ENCODE data around the gene ADCYAP1R1. TPM values are rescaled to one million over a fixed set of nuclear protein-coding genes. Genes with fewer than 3 reads are reported as not detected.
"Not testable (repeated sequence)": the region's sequence is repeated elsewhere in the genome, so short reads cannot be mapped to it uniquely, and the experiment has no call there.

Gene ADCYAP1R1
- total RNA-seq, 1 donor from 2014 or later = 7.2 TPM

DNA sequence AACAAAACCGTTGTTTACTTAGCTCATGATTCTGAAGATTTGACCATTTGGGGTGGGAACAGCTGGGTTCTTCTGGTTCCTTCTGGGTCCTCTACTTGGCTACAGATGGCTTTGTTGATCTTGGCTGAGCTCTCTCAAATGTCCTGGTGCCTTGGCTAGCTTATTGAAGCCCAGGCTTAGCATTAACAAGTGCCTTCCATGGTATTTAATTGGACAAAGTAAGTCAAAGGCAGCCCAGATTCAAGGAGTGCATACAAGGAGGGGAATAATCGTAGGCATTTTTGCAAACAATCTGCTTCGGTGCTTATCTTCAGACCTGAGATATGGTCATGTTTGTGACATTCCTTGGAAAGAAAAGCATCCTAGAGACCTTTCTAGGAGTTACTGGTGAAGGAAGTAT, 81.4 kb downstream of the ADCYAP1R1 start:
- DNase-seq (ENCODE audit: low spot score) = no peak

DNA sequence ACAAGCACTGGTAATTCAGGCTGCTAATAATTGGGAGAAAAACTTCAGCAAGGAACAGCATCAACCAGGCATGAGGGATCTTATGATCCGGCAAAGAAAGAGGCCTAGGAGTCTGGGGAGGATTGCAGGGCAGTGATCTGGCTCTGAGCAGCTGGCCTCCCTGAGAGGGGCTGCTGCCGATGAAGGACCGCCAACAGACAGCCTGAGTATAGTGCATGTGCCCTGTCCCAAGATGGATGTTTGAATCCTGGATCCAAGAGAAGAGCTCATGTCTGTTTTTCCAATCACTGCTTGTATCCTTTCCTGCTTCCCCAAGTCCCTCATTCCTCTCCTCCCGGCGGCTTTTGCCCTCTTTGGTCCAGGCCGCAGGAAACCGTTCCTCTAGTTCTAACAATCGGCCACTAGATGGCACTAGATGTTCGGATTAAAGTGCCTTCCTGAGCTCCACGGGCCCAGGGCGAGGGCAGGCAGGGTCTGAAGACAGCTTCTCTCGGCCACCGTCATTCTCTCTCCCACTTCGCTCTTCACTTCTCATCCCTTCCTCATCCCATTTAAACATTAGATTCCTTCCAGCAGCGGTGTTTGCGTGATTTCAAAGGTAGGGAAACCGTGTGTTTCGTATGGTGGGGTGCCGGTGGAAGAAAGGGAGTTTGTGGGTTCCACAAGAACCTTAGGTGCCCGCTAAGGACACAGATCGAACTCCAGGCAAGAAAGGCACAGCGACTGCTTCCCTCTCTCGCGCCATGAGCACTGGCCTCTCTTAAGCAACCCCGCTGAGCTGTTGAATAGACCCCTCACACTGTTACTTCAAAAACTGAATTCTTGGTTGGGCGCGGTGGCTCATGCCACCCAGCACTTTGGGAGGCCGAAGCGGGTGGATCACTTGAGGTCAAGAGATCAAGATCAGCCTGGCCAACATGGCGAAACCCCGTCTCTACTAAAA, 82.4 kb downstream of the ADCYAP1R1 start:
- DNase-seq (ENCODE audit: low spot score) = peak; percentile 72

DNA sequence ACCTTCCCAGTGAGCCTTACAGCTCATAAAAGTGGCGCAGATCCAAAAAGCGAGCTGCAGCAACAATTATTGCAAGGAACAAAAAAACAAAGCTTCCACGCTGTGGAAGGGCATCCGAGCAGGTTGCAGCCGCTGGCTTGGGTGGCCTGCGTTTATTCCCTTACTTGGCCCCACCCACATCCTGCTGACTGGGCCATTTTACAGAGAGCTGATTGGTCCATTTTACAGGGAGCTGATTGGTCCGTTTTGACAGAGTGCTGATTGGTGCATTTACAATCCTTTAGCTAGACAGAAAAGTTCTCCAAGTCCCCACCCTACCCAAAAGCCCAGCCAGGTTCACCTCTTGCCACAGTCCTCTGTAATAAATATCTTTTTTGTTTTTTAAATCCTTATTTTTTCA, 85.1 kb downstream of the ADCYAP1R1 start:
- no peak for DNase-seq (ENCODE audit: low spot score)

DNA sequence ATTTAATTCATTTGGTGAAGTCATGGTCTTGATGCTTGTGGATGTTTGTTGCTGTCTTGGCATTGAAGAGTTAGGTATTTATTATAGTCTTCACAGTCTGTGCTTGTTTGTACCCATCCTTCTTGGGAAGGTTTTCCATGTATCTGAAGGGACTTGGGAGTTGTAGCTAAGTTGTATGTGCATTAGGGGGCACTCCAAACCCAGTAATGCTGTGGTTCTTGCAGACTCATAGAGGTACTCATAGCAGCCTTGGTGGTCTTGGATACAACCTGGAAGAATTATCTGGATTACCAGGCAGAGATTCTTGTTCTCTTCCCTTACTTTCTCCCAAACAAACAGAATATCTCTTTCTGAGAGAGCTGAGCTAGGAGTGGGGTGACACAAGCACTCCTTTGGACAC, 93.2 kb downstream of the ADCYAP1R1 start:
- no peak for DNase-seq (ENCODE audit: low spot score)

DNA sequence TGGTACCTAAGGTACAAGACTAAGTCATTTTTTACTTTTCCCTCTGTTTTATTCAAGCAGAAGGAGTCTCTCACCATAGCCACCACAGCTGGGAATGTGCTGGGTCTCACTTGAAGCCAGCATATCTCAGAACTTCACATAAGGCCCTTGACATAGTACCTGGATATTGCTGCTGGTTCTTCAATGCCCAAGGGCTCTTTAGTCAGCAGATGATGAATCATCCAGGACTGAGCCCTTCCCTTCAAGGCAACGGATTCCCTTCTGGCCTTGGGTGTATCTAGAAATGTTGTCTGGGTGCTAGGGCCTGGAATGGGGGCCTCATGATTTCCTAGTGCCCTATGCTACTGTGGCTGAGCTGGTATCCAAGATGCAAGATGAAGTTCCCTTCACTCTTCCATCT, 93.9 kb downstream of the ADCYAP1R1 start:
- no peak for DNase-seq (ENCODE audit: low spot score)

DNA sequence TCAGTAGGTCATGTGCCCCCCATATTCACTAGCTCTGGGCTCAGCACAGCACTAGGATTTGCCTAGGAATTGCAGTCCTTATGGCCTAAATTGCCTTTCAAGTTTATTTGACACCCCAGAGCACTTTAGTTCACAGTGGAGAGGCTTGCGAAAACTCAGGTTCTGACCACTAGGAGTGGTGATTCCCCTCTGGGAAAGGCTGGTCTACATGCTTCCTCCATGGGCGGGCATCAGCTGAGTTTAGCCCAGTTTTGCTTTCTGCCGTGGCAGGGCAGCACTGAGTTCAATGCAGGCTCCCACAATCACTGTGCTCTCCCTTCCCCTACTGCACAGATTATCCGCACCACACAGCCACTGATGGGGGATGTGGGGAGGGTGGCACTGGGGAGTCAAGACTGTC, 94.4 kb downstream of the ADCYAP1R1 start:
- no peak for DNase-seq (ENCODE audit: low spot score)

DNA sequence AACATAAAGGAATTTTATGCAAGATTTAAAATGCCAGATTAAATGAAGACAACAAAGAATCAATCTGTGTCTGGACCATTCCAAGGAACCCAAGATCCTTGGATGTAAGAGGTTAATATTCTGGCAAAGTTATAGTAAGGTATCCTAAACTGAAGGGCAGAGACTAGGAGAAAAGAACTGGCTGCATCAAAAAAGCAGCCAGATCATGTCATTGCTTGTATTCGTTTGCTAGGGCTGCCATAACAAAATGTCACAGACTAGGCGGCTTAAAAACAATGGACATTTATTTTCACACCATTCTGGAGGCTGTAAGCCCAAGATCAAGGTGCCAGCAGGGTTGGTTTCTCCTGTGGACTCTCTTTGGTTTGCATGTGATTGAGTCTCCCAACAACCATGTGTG, 99.7 kb downstream of the ADCYAP1R1 start:
- DNase-seq (ENCODE audit: low spot score) = no peak

DNA sequence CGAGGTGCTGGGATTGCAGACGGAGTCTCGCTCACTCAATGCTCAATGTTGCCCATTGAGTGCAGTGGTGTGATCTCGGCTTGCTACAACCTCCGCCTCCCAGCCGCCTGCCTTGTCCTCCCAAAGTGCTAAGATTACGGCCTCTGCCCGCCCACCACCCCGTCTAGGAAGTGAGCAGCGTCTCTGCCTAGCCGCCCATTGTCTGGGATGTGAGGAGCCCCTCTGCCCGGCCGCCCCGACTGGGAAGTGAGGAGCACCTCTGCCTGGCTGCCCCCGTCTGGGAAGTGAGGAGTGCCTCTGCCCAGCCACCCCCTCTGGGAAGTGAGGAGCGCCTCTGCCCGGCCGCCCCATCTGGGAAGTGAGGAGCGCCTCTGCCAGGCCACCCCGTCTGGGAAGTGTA, 101.2 kb downstream of the ADCYAP1R1 start:
- DNase-seq (ENCODE audit: low spot score) = not testable (repeated sequence)

DNA sequence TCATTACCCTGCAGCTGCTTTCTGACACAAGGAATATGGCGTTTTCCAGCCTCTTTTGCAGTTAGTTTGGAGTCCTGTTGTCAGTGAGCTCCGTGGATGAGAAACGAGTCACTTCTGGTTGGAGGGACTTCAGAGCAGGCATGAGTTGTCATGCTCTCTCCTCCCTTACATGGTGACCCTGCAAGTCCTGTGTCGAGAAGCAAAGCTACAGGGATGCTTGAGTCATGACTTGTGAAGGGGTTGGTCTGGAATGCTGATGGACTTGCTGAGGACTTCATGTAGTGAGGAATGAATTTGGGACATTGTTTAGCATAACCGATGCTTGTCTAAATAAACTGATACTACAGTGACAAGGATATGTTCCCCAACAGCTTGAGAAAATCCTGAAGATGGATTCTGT, 108.8 kb downstream of the ADCYAP1R1 start:
- no peak for DNase-seq (ENCODE audit: low spot score)

Other genes with a start within 250 kb of the ADCYAP1R1 start
- 995 TPM for gene AQP1, start 140.5 kb upstream of the ADCYAP1R1 start, total RNA-seq
- 12.3 TPM for gene GHRHR, start 88.4 kb upstream of the ADCYAP1R1 start, total RNA-seq

Measured in mucosa of gallbladder (tissue), 1 donor.